ENCODE measurements around the gene FSTL4.
A peak's percentile ranks its signal among the peaks of the same experiment; 100 is the strongest.

FSTL4 gene

GRCh38 chr5:133612249-133612860, at the start of gene FSTL4:
Gene FSTL4, minus strand, starts transcription at chr5:133612541.
- in situ Hi-C loops (cut with HindIII; ENCODE audit: low pct_ligation_motif_present, low pct_unique_long_range_greater_than_20kb, low sequenced_read_pairs), result no loop called here
- no peak for DNase-seq

GRCh38 chr5:133661389-133661788, 49.0 kb upstream of the FSTL4 start:
- DNase-seq, result no peak
- in situ Hi-C loops (cut with HindIII; ENCODE audit: low pct_ligation_motif_present, low pct_unique_long_range_greater_than_20kb, low sequenced_read_pairs), result no loop called here

- no peak for DNase-seq
- in situ Hi-C loops (cut with HindIII; ENCODE audit: low pct_ligation_motif_present, low pct_unique_long_range_greater_than_20kb, low sequenced_read_pairs), result no loop called here
Measured at GRCh38 chr5:133658327-133658726, 46.0 kb upstream of the FSTL4 start.

GRCh38 chr5:133657036-133657435, 44.7 kb upstream of the FSTL4 start:
- DNase-seq, result no peak
- in situ Hi-C loops (cut with HindIII; ENCODE audit: low pct_ligation_motif_present, low pct_unique_long_range_greater_than_20kb, low sequenced_read_pairs), result no loop called here

GRCh38 chr5:133655966-133656365, 43.6 kb upstream of the FSTL4 start:
- no peak for DNase-seq
- in situ Hi-C loops (cut with HindIII; ENCODE audit: low pct_ligation_motif_present, low pct_unique_long_range_greater_than_20kb, low sequenced_read_pairs), result no loop called here

- DNase-seq, result no peak
- in situ Hi-C loops (cut with HindIII; ENCODE audit: low pct_ligation_motif_present, low pct_unique_long_range_greater_than_20kb, low sequenced_read_pairs), result no loop called here
Measured at GRCh38 chr5:133653760-133654049, 41.4 kb upstream of the FSTL4 start.

- in situ Hi-C loops (cut with HindIII; ENCODE audit: low pct_ligation_motif_present, low pct_unique_long_range_greater_than_20kb, low sequenced_read_pairs), result no loop called here
- no peak for DNase-seq
Measured at GRCh38 chr5:133652951-133653759, 40.8 kb upstream of the FSTL4 start.

- DNase-seq, result no peak
- in situ Hi-C loops (cut with HindIII; ENCODE audit: low pct_ligation_motif_present, low pct_unique_long_range_greater_than_20kb, low sequenced_read_pairs), result no loop called here
Measured at GRCh38 chr5:133644000-133644865, 31.9 kb upstream of the FSTL4 start.

- DNase-seq, result no peak
- in situ Hi-C loops (cut with HindIII; ENCODE audit: low pct_ligation_motif_present, low pct_unique_long_range_greater_than_20kb, low sequenced_read_pairs), result no loop called here
Measured at GRCh38 chr5:133643365-133643764, 31.0 kb upstream of the FSTL4 start.

GRCh38 chr5:133642153-133642722, 29.9 kb upstream of the FSTL4 start:
- in situ Hi-C loops (cut with HindIII; ENCODE audit: low pct_ligation_motif_present, low pct_unique_long_range_greater_than_20kb, low sequenced_read_pairs), result no loop called here
- no peak for DNase-seq

- no peak for DNase-seq
- in situ Hi-C loops (cut with HindIII; ENCODE audit: low pct_ligation_motif_present, low pct_unique_long_range_greater_than_20kb, low sequenced_read_pairs), result no loop called here
Measured at GRCh38 chr5:133641683-133642082, 29.3 kb upstream of the FSTL4 start.

GRCh38 chr5:133639850-133640528, 27.6 kb upstream of the FSTL4 start:
- in situ Hi-C loops (cut with HindIII; ENCODE audit: low pct_ligation_motif_present, low pct_unique_long_range_greater_than_20kb, low sequenced_read_pairs), result no loop called here
- DNase-seq, result no peak

- no peak for DNase-seq
- in situ Hi-C loops (cut with HindIII; ENCODE audit: low pct_ligation_motif_present, low pct_unique_long_range_greater_than_20kb, low sequenced_read_pairs), result no loop called here
Measured at GRCh38 chr5:133638436-133638835, 26.1 kb upstream of the FSTL4 start.

GRCh38 chr5:133637206-133637605, 24.9 kb upstream of the FSTL4 start:
- in situ Hi-C loops (cut with HindIII; ENCODE audit: low pct_ligation_motif_present, low pct_unique_long_range_greater_than_20kb, low sequenced_read_pairs), result no loop called here
- DNase-seq, result no peak

GRCh38 chr5:133635051-133635450, 22.7 kb upstream of the FSTL4 start:
- in situ Hi-C loops (cut with HindIII; ENCODE audit: low pct_ligation_motif_present, low pct_unique_long_range_greater_than_20kb, low sequenced_read_pairs), result no loop called here
- peak; percentile 71 for DNase-seq

- no peak for DNase-seq
- in situ Hi-C loops (cut with HindIII; ENCODE audit: low pct_ligation_motif_present, low pct_unique_long_range_greater_than_20kb, low sequenced_read_pairs), result no loop called here
Measured at GRCh38 chr5:133627180-133627579, 14.8 kb upstream of the FSTL4 start.

GRCh38 chr5:133624316-133624715, 12.0 kb upstream of the FSTL4 start:
- in situ Hi-C loops (cut with HindIII; ENCODE audit: low pct_ligation_motif_present, low pct_unique_long_range_greater_than_20kb, low sequenced_read_pairs), result no loop called here
- no peak for DNase-seq

GRCh38 chr5:133618141-133618540, 5.8 kb upstream of the FSTL4 start:
- peak; percentile 9 for DNase-seq
- in situ Hi-C loops (cut with HindIII; ENCODE audit: low pct_ligation_motif_present, low pct_unique_long_range_greater_than_20kb, low sequenced_read_pairs), result no loop called here

GRCh38 chr5:133613743-133614142, 1.4 kb upstream of the FSTL4 start:
- no peak for DNase-seq
- in situ Hi-C loops (cut with HindIII; ENCODE audit: low pct_ligation_motif_present, low pct_unique_long_range_greater_than_20kb, low sequenced_read_pairs), result no loop called here
